HEK293 (cell line): ENCODE results near the gene C19orf53.

Experiments used
- CTCF ChIA-PET: fragments of 350-600 bp; formaldehyde crosslinking; extraction: SDS; loops from one replicate; lab custom pipeline; 2021; ENCODE audit warnings: antibody characterized with exemption; lab: Yijun Ruan, JAX
- POLR2A ChIA-PET: fragments of 300-600 bp; formaldehyde crosslinking; extraction: SDS; loops from one replicate; lab custom pipeline; 2020; ENCODE audit warnings: antibody characterized with exemption, inconsistent platforms; lab: Yijun Ruan, JAX
- H3K27ac ChIP-seq: fragments of 200-500 bp; sonication (Bioruptor generic); 2 replicates; pipeline ENCODE4 v1.5.1; 2014; ENCODE audit warnings: low read depth, low read length, control low read depth, inconsistent platforms; ENCODE audit errors: extremely low read depth
- H3K36me3 ChIP-seq, 2 experiments: fragments of 200-500 bp in 1 of 2; sonication (Bioruptor generic) in 1 of 2; 1 replicate in 1 of 2; 2 replicates in 1 of 2; pipeline ENCODE4 v1.5.1; 2014 to 2017; ENCODE audit warnings: inconsistent platforms in 2 of 2, low read length in 2 of 2; ENCODE audit not compliant: control insufficient read depth in 2 of 2, insufficient read depth in 1 of 2
- H3K4me1 ChIP-seq: fragments of 200-500 bp; sonication (Bioruptor generic); 2 replicates; pipeline ENCODE4 v1.5.1; 2014; ENCODE audit warnings: mild to moderate bottlenecking, low read length, inconsistent platforms; ENCODE audit not compliant: control insufficient read depth, insufficient read depth
- H3K4me3 ChIP-seq: 2 replicates; pipeline ENCODE4 v1.5.1; 2011; ENCODE audit warnings: low read depth, mild to moderate bottlenecking, control low read depth, low read length, moderate library complexity
- H3K9me3 ChIP-seq: fragments of 200-500 bp; sonication (Bioruptor generic); 2 replicates; pipeline ENCODE4 v1.5.1; 2014; ENCODE audit warnings: low read depth, low read length, inconsistent platforms; ENCODE audit not compliant: control insufficient read depth, insufficient read depth
- EGR2 ChIP-seq: fragments of 450-650 bp; formaldehyde crosslinking; IDR thresholded peaks from 2 replicates; pipeline ENCODE4 v1.5.1; 2016; ENCODE audit warnings: low read depth, missing biosample characterization, missing genetic modification characterization
- IKZF3 ChIP-seq: fragments of 450-650 bp; IDR thresholded peaks from 2 replicates; pipeline ENCODE4 v1.5.0; 2018; ENCODE audit warnings: missing biosample characterization, mild to moderate bottlenecking, missing genetic modification characterization, moderate library complexity
- KLF1 ChIP-seq: fragments of 450-650 bp; formaldehyde crosslinking; IDR thresholded peaks from 2 replicates; pipeline ENCODE4 v1.5.1; 2016; ENCODE audit warnings: missing biosample characterization, missing genetic modification characterization
- KLF9 ChIP-seq: fragments of 450-650 bp; formaldehyde crosslinking; IDR thresholded peaks from 2 replicates; pipeline ENCODE4 v1.5.1; 2016; ENCODE audit warnings: missing biosample characterization, missing genetic modification characterization, low read depth
- MEIS1 ChIP-seq: sonication (generic); formaldehyde crosslinking; IDR thresholded peaks from 2 replicates; pipeline ENCODE4 v1.8.1; 2022; ENCODE audit warnings: missing genetic modification reagents, mild to moderate bottlenecking, borderline replicate concordance
- SALL2 ChIP-seq: fragments of 450-650 bp; formaldehyde crosslinking; IDR thresholded peaks from 2 replicates; pipeline ENCODE4 v1.5.0; 2017; ENCODE audit warnings: missing biosample characterization, mild to moderate bottlenecking, missing genetic modification characterization, borderline replicate concordance
- SP7 ChIP-seq: fragments of 450-650 bp; formaldehyde crosslinking; IDR thresholded peaks from 2 replicates; pipeline ENCODE4 v1.5.1; 2016; ENCODE audit warnings: missing biosample characterization, missing genetic modification characterization
- WT1 ChIP-seq: fragments of 450-650 bp; formaldehyde crosslinking; IDR thresholded peaks from 2 replicates; pipeline ENCODE4 v1.5.1; 2016; ENCODE audit warnings: missing biosample characterization, missing genetic modification characterization
- YY2 ChIP-seq: fragments of 450-650 bp; formaldehyde crosslinking; IDR thresholded peaks from 2 replicates; pipeline ENCODE4 v1.5.1; 2016; ENCODE audit warnings: missing biosample characterization, missing genetic modification characterization
- ZBTB17 ChIP-seq: fragments of 450-650 bp; formaldehyde crosslinking; IDR thresholded peaks from 2 replicates; pipeline ENCODE4 v1.5.1; 2016; ENCODE audit warnings: missing biosample characterization, missing genetic modification characterization
- ZFHX2 ChIP-seq: fragments of 450-650 bp; formaldehyde crosslinking; conservative IDR thresholded peaks from 2 replicates; pipeline ENCODE4 v1.5.1; 2016; ENCODE audit warnings: missing biosample characterization, missing genetic modification characterization
- ZNF155 ChIP-seq: fragments of 450-650 bp; formaldehyde crosslinking; IDR thresholded peaks from 2 replicates; pipeline ENCODE4 v1.5.1; 2016; ENCODE audit warnings: missing biosample characterization, missing genetic modification characterization
- ZNF274 ChIP-seq, 2 experiments: fragments of 200-500 bp in 1 of 2; fragments of 450-650 bp in 1 of 2; sonication (Bioruptor generic) in 1 of 2; formaldehyde crosslinking in 1 of 2; IDR thresholded peaks; 2 replicates each; pipeline versions ENCODE4 v1.5.1 to v1.6.1; 2014 to 2016; ENCODE audit warnings: borderline replicate concordance in 1 of 2, inconsistent platforms in 1 of 2, low read length in 1 of 2, missing biosample characterization in 1 of 2, missing genetic modification characterization in 1 of 2
- ZNF311 ChIP-seq: fragments of 450-650 bp; formaldehyde crosslinking; IDR thresholded peaks from 2 replicates; pipeline ENCODE4 v1.5.1; 2017; ENCODE audit warnings: missing biosample characterization, missing genetic modification characterization, borderline replicate concordance
- ZNF335 ChIP-seq: fragments of 450-650 bp; formaldehyde crosslinking; conservative IDR thresholded peaks from 2 replicates; pipeline ENCODE4 v1.5.1; 2016; ENCODE audit warnings: missing biosample characterization, missing genetic modification characterization
- ZNF366 ChIP-seq: fragments of 450-650 bp; formaldehyde crosslinking; conservative IDR thresholded peaks from 2 replicates; pipeline ENCODE4 v1.5.1; 2016; ENCODE audit warnings: missing biosample characterization, missing genetic modification characterization
- ZNF473 ChIP-seq: fragments of 450-650 bp; formaldehyde crosslinking; IDR thresholded peaks from 2 replicates; pipeline ENCODE4 v1.5.1; 2017; ENCODE audit warnings: missing biosample characterization, missing genetic modification characterization
- ZNF501 ChIP-seq: fragments of 450-650 bp; formaldehyde crosslinking; IDR thresholded peaks from 2 replicates; pipeline ENCODE4 v1.5.1; 2016; ENCODE audit warnings: missing biosample characterization, missing genetic modification characterization
- ZNF514 ChIP-seq: fragments of 450-650 bp; formaldehyde crosslinking; IDR thresholded peaks from 2 replicates; pipeline ENCODE4 v1.5.1; 2016; ENCODE audit warnings: missing biosample characterization, missing genetic modification characterization
- ZNF629 ChIP-seq: fragments of 450-650 bp; formaldehyde crosslinking; IDR thresholded peaks from 2 replicates; pipeline ENCODE4 v1.5.1; 2017; ENCODE audit warnings: missing biosample characterization, missing genetic modification characterization
- ZNF639 ChIP-seq: fragments of 450-650 bp; formaldehyde crosslinking; IDR thresholded peaks from 2 replicates; pipeline ENCODE4 v1.5.1; 2016; ENCODE audit warnings: missing biosample characterization, missing genetic modification characterization
- ZNF658 ChIP-seq: fragments of 450-650 bp; formaldehyde crosslinking; IDR thresholded peaks from 2 replicates; pipeline ENCODE4; 2016; ENCODE audit warnings: missing biosample characterization, missing genetic modification characterization
- ZNF664 ChIP-seq: fragments of 450-650 bp; formaldehyde crosslinking; IDR thresholded peaks from 2 replicates; pipeline ENCODE4 v1.5.1; 2016; ENCODE audit warnings: missing biosample characterization, missing genetic modification characterization
- ZNF670 ChIP-seq: fragments of 450-650 bp; formaldehyde crosslinking; IDR thresholded peaks from 2 replicates; pipeline ENCODE4 v1.5.1; 2016; ENCODE audit warnings: missing biosample characterization, missing genetic modification characterization, low read depth
- ZNF707 ChIP-seq: fragments of 450-650 bp; formaldehyde crosslinking; IDR thresholded peaks from 2 replicates; pipeline ENCODE4 v1.5.1; 2016; ENCODE audit warnings: missing biosample characterization, missing genetic modification characterization
- ZNF76 ChIP-seq: fragments of 450-650 bp; formaldehyde crosslinking; IDR thresholded peaks from 2 replicates; pipeline ENCODE4; 2016; ENCODE audit warnings: low read depth, missing biosample characterization, missing genetic modification characterization, borderline replicate concordance
- ZSCAN30 ChIP-seq: fragments of 450-650 bp; IDR thresholded peaks from 2 replicates; pipeline ENCODE4 v1.5.1; 2018; ENCODE audit warnings: missing biosample characterization, mild to moderate bottlenecking, missing genetic modification characterization, moderate library complexity

C19orf53 gene

GRCh38 chr19:13804830-13805683 lies 30.8 kb downstream of the C19orf53 start:
- ChIA-PET POLR2A (no interaction called here), CTCF (interaction anchor here (0.6 kb wide), 3 partner anchors 8 to 527 kb away, joined by 3 to 4 read pairs (median 3); no protein-coding TSS in a partner anchor)
- no peak overlapping the region for H3K4me3 ChIP-seq
- H3K9me3 ChIP-seq, result no peaks in the 10 kb centered on the region
- H3K4me1 ChIP-seq, result no peaks in the 10 kb centered on the region
- H3K27ac ChIP-seq, result no peak overlapping the region
- peaks cover 5 to 31% of the 10 kb centered on the region in 2 experiments; a peak in 2 of 3 replicates for H3K36me3 ChIP-seq
- TF ChIP-seq ZSCAN30 (tag by site-specific recombination) (no peak), ZFHX2 (peak; percentile 81), EGR2 (peak; percentile 95), ZNF155 (tag by site-specific recombination) (no peak), YY2 (no peak), ZNF514 (tag by site-specific recombination) (no peak), ZNF670 (tag by site-specific recombination) (no peak), ZNF274 (IDR thresholded peaks at IDR 0.05; ENCODE audit: low read length) (no peak), ZNF274 (tag by site-specific recombination; IDR thresholded peaks at IDR 0.05; ENCODE audit: borderline replicate concordance) (no peak)

GRCh38 chr19:13806728-13807127 lies 32.5 kb downstream of the C19orf53 start:
- no peak overlapping the region for H3K27ac ChIP-seq
- no peak overlapping the region for H3K4me3 ChIP-seq
- ChIA-PET CTCF (no interaction called here), POLR2A (no interaction called here)
- TF ChIP-seq IKZF3 (tag by site-specific recombination), result no peak
- TF ChIP-seq KLF9 (tag by site-specific recombination), result no peak
- peak; percentile 78; the same call in 1 of the 2 replicates for TF ChIP-seq EGR2
- peak; percentile 66 for TF ChIP-seq ZFHX2
- H3K4me1 ChIP-seq, result no peaks in the 10 kb centered on the region
- H3K9me3 ChIP-seq, result no peaks in the 10 kb centered on the region
- peaks cover 5 to 31% of the 10 kb centered on the region in 2 experiments; a peak in 2 of 3 replicates for H3K36me3 ChIP-seq

GRCh38 chr19:13807421-13808021 lies 33.3 kb downstream of the C19orf53 start:
- Histone ChIP-seq H3K36me3 (peaks cover 5 to 31% of the 10 kb centered on the region in 2 experiments; a peak in 2 of 3 replicates), H3K27ac (no peak overlapping the region), H3K4me1 (no peaks in the 10 kb centered on the region), H3K9me3 (no peaks in the 10 kb centered on the region), H3K4me3 (no peak overlapping the region)
- ChIA-PET POLR2A (interaction anchor here (0.6 kb wide), 1 partner anchor 288 kb away, joined by 4 read pairs; no protein-coding TSS in a partner anchor), CTCF (interaction anchor here (0.6 to 0.9 kb wide), 5 partner anchors 12 to 781 kb away, joined by 3 to 8 read pairs (median 4); no protein-coding TSS in a partner anchor)
- no peak for TF ChIP-seq KLF1 (tag by site-specific recombination)
- peak; percentile 27; the same call in 1 of the 2 replicates for TF ChIP-seq EGR2
- TF ChIP-seq ZNF366 (tag by site-specific recombination), result peak; percentile 99
- no peak for TF ChIP-seq ZNF155 (tag by site-specific recombination)
- no peak for TF ChIP-seq MEIS1 (CRISPR knock-in tag)
- TF ChIP-seq ZNF473 (tag by site-specific recombination), result 0 out of 2 replicates have a peak, but pooled peaks have one; percentile 31
- TF ChIP-seq ZNF658 (tag by site-specific recombination), result no peak
- peak; percentile 98 for TF ChIP-seq ZBTB17 (tag by site-specific recombination)

GRCh38 chr19:13808856-13809255 lies 34.6 kb downstream of the C19orf53 start:
- no peaks in the 10 kb centered on the region for H3K4me1 ChIP-seq
- no peak overlapping the region for H3K27ac ChIP-seq
- no peak overlapping the region for H3K4me3 ChIP-seq
- CTCF ChIA-PET, result interaction anchor here (0.6 kb wide), 1 partner anchor 252 kb away, joined by 4 read pairs; no protein-coding TSS in a partner anchor
- POLR2A ChIA-PET, result interaction anchor here (1.4 kb wide), 1 partner anchor 14 kb away, joined by 4 read pairs; the partner anchor contains the start of gene ZSWIM4
- peaks cover 5 to 41% of the 10 kb centered on the region in 2 experiments; a peak in 2 of 3 replicates for H3K36me3 ChIP-seq
- no peaks in the 10 kb centered on the region for H3K9me3 ChIP-seq
- TF ChIP-seq ZNF707 (tag by site-specific recombination), result no peak
- TF ChIP-seq ZNF501 (tag by site-specific recombination), result no peak
- no peak for TF ChIP-seq ZNF664 (tag by site-specific recombination)
- no peak for TF ChIP-seq ZNF639 (tag by site-specific recombination)
- no peak for TF ChIP-seq ZNF311 (tag by site-specific recombination)
- no peak for TF ChIP-seq WT1 (tag by site-specific recombination)
- no peak for TF ChIP-seq ZNF629
- TF ChIP-seq SALL2, result no peak
- no peak for TF ChIP-seq ZNF76
- no peak for TF ChIP-seq ZNF335 (tag by site-specific recombination)
- TF ChIP-seq SP7 (tag by site-specific recombination), result no peak
